IPS-15b (cell line): ENCODE measurements around the gene CPEB2.

ENCODE experiments used
- H3K27me3 ChIP-seq: one replicate; pipeline ENCODE4 v1.6.1; 2013; ENCODE audit warnings: low read length; ENCODE audit not compliant: control insufficient read depth, insufficient read depth
- H3K36me3 ChIP-seq: one replicate; pipeline ENCODE4 v1.6.1; 2013; ENCODE audit warnings: low read length; ENCODE audit not compliant: control insufficient read depth, insufficient read depth
- H3K4me1 ChIP-seq: one replicate; pipeline ENCODE4 v1.6.1; 2013; ENCODE audit warnings: mild to moderate bottlenecking, low read length; ENCODE audit not compliant: control insufficient read depth, insufficient read depth
- H3K4me3 ChIP-seq: one replicate; pipeline ENCODE4 v1.5.1; 2013; ENCODE audit warnings: low read depth, low read length
- H3K9ac ChIP-seq: one replicate; pipeline ENCODE4 v1.6.1; 2013; ENCODE audit warnings: low read depth, mild to moderate bottlenecking, low read length
- H3K9me3 ChIP-seq: one replicate; pipeline ENCODE4 v1.6.1; 2013; ENCODE audit warnings: mild to moderate bottlenecking, low read length; ENCODE audit not compliant: control insufficient read depth, insufficient read depth

The CPEB2 gene

GRCh38 chr4:15100994-15101695, 98.9 kb downstream of the CPEB2 start:
- H3K4me1 ChIP-seq, result no peaks in the 10 kb centered on the region
- H3K9me3 ChIP-seq, result no peaks in the 10 kb centered on the region
- no peak overlapping the region for H3K9ac ChIP-seq
- H3K36me3 ChIP-seq, result no peaks in the 10 kb centered on the region
- no peak overlapping the region for H3K4me3 ChIP-seq
- no peaks in the 10 kb centered on the region for H3K27me3 ChIP-seq

GRCh38 chr4:15104825-15105224, 102.5 kb downstream of the CPEB2 start:
- H3K4me3 ChIP-seq, result no peak overlapping the region
- H3K27me3 ChIP-seq, result no peaks in the 10 kb centered on the region
- H3K36me3 ChIP-seq, result no peaks in the 10 kb centered on the region
- H3K9ac ChIP-seq, result no peak overlapping the region
- H3K4me1 ChIP-seq, result no peaks in the 10 kb centered on the region
- H3K9me3 ChIP-seq, result no peaks in the 10 kb centered on the region

- Histone ChIP-seq H3K36me3 (no peaks in the 10 kb centered on the region), H3K9ac (no peak overlapping the region), H3K4me3 (no peak overlapping the region), H3K27me3 (no peaks in the 10 kb centered on the region), H3K9me3 (no peaks in the 10 kb centered on the region), H3K4me1 (no peaks in the 10 kb centered on the region)
Measured at GRCh38 chr4:15106399-15106798, 104.1 kb downstream of the CPEB2 start.

GRCh38 chr4:15109600-15109999, 107.3 kb downstream of the CPEB2 start:
- Histone ChIP-seq H3K9ac (no peak overlapping the region), H3K9me3 (no peaks in the 10 kb centered on the region), H3K4me3 (no peak overlapping the region), H3K36me3 (no peaks in the 10 kb centered on the region), H3K27me3 (no peaks in the 10 kb centered on the region), H3K4me1 (no peaks in the 10 kb centered on the region)

- Histone ChIP-seq H3K4me1 (no peaks in the 10 kb centered on the region), H3K9ac (no peak overlapping the region), H3K27me3 (no peaks in the 10 kb centered on the region), H3K9me3 (no peaks in the 10 kb centered on the region), H3K4me3 (no peak overlapping the region), H3K36me3 (no peaks in the 10 kb centered on the region)
Measured at GRCh38 chr4:15110120-15110571, 107.9 kb downstream of the CPEB2 start.

GRCh38 chr4:15116509-15117079, 114.3 kb downstream of the CPEB2 start:
- H3K27me3 ChIP-seq, result no peaks in the 10 kb centered on the region
- no peaks in the 10 kb centered on the region for H3K9me3 ChIP-seq
- no peaks in the 10 kb centered on the region for H3K36me3 ChIP-seq
- no peaks in the 10 kb centered on the region for H3K4me1 ChIP-seq
- H3K9ac ChIP-seq, result no peak overlapping the region
- no peak overlapping the region for H3K4me3 ChIP-seq

- H3K36me3 ChIP-seq, result no peaks in the 10 kb centered on the region
- H3K9ac ChIP-seq, result no peak overlapping the region
- no peak overlapping the region for H3K4me3 ChIP-seq
- no peaks in the 10 kb centered on the region for H3K4me1 ChIP-seq
- H3K27me3 ChIP-seq, result no peaks in the 10 kb centered on the region
- no peaks in the 10 kb centered on the region for H3K9me3 ChIP-seq
Measured at GRCh38 chr4:15117270-15117946, 115.1 kb downstream of the CPEB2 start.

GRCh38 chr4:15118292-15118691, 116.0 kb downstream of the CPEB2 start:
- Histone ChIP-seq H3K4me3 (no peak overlapping the region), H3K4me1 (no peaks in the 10 kb centered on the region), H3K9me3 (no peaks in the 10 kb centered on the region), H3K9ac (no peak overlapping the region), H3K36me3 (no peaks in the 10 kb centered on the region), H3K27me3 (no peaks in the 10 kb centered on the region)
